DMS 273 (cell line): ENCODE data around the gene LMAN2.

Experiments
- DNase-seq: peaks from one replicate; lab custom pipeline; 2025; ENCODE audit not compliant: unreplicated experiment; lab: John Stamatoyannopoulos, UW

Gene LMAN2

GRCh38 chr5:177328545-177329231, 22.8 kb downstream of the LMAN2 start:
- no peak for DNase-seq

DNA sequence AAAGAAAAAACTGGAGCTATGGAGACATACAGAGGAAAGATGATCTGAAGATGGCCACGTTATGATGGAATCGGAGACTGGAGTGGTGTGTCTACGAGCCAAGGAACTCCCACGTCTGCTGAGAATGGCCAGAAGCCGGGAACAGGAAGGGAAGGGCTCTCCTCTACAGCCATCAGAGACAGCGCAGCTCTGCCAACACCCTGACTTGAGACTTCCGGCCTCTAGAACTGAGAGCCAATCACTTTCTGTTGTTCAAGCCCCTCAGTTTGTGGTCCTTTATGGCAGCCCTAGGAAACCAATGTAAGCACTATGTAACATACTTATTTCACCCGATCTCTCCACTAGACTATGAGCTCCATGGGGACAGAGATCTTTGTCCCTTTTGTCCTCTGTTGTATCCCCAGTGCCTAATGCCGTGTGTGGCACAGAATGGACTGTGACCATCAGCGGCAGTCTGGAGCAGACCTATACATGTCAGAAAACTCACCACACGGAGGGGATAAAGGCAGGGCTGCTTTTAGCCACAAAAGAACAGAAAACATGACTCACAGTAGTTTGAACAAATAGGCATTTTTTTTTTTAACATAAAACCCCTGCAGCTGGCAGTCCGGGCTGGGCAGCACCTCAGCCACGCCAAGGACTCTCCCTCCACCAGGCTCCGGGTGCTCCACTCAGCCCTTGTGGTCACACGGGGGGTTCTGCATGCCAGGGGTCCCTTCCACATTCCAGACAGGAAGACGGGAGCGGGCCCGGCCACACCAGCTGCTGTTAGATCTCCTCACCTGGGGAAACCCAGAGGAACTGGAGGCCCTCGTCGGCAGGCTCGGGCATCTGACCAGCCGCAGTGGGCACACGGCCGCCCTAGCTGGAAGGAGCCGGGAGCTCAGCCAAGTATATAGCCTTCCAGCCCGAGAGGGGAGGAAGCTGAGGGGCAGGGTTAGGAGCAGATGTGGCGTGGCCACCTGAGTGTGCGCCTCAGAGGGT, 23.6 kb downstream of the LMAN2 start:
- no peak for DNase-seq

DNA sequence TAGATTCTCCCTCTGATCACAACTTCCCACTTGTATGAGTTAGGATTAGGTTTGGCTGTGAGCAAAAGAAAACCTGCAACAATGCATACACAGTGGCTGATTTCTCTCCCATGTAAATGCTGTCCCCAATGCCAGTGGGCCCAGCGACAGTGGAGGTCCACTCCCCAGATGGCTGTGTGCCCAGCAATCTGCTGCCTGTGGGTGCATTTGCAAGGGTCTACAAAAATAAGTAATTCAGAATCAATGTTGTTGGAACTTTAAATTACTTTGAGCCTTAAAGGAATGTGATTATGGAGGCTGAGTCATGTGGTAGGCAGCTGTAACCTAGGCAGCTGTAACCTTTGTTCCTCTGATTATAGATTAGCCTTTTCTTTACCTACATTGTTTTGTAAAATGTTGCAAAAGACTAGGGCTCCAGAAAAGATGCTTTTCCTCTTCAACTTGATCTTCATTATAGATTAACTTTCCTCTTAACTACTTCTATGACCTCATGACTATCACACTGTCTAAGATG, 25.5 kb downstream of the LMAN2 start:
- no peak for DNase-seq

DNA sequence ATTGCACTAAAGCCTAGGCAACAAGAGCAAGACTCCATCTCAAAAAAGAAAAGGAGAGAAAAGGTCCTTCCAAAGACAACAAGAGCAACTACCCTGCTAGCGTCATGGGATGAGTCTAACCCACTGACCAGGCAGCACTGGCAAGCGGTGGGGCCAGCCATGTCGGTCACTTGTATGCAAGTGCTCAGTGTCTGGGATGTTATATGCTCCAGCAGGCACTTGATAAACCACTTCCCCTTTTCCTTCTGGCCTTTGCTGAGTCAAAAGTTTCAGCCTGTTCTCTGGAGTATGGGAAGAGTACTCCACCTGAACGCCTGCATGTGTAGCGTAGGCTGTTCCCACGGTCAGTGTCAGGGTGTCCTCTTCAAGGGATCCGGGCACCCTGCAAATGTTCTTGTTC, 30.6 kb downstream of the LMAN2 start:
- DNase-seq = no peak

GRCh38 chr5:177319913-177320588, 31.4 kb downstream of the LMAN2 start:
- DNase-seq = no peak

DNA sequence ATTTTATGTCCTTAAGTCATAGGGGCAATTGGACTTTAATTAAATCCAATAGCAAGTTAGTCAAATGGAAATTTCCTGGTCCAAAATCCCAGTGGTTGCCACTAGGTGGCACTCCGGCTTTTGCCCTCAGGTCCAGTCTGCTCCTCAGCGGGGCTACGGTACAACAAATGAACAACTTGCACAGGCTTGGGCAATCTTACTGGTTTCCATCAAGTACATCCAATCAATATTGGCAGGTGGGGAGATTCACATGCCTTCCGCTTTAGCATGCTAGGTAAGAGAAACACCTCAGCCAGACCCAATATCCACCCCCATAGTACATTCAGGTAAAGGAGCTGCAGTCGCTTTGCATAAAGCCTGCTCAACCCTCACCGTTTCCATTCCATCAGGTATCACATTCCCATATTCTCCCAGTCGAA, 33.5 kb downstream of the LMAN2 start:
- DNase-seq = peak; percentile 89

- DNase-seq = no peak
These were observed 35.5 kb downstream of the LMAN2 start for GRCh38 chr5:177316005-177316404.

- DNase-seq = no peak
These were observed 36.1 kb downstream of the LMAN2 start for GRCh38 chr5:177315411-177315810.

DNA sequence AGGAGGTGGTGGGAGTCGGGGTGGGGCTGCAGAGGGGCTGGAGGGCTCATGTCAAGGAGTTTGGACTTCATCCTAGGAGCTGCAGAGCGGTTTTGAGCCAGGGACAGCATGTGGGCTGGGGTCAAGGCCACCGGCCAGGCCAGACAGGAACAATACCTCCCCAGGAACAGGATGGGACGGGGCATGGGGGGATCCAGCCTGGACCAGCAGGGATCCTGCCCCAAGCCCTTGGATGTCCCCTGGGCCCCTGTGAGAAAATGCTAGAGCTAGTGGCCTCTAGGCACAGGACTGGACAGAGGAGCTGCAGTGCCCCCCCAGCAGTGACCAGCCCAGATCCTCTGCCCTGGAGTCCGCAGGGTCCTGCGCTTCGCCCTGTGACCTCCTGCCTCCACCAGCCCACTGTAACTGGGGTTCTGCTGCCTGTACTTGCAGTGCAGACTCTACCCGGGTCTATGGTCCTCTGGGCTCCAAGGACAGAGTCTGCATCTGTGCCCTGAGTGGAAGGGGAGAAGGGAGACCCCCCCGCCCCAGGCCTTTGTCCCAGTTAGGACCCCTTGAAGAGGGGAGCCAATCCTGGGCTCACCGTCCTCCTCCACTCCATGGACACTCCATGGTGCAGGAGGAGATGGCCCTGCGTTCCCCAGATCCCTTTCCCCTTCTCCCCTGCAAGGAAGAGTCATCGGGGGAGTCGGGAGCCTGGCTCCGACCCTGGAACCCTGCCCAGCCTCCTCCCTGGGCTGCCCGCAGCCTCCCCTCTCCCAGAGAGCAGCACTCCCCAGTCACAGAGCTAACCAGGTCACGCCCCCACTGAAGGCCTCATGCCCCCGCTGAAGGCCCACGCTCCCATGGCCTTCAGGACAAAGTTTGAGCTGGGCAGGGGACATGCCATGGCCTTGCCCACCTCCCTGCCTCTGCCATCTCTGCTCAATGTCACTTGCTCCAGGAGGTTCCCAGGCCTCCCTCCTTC, 36.8 kb downstream of the LMAN2 start:
- DNase-seq = no peak

DNA sequence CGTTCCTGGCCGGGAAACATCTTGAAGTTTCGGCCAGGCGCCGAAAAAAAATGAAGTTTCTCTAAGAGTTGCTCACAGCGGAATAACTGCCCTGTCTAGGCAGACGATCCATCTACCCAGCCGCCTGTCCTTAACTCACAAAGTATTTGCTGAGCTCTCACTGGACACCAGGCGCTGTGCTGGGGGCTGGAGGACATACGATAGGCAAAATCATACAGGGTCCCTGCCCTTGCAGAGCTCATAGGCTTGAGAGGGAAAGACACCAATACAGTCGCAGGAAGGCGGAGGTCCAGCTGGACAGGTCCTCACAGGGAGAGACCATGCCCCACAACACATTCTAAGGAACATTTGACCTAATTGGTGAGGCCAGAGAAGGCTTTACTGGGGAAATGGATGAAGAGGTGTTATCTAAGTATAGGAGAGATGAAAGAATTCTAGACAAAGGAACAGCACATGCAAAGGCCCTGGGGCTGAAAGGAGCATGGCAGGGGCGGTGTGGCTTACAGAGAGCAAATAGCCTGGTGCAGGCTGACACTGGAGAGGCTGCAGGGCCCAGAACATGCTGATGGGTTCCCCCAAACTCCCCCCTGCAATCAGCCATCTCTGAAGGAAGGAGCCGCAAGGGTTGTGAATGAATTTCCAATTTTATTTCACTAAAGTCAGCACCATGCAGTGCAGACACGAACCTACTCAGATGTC, 37.8 kb downstream of the LMAN2 start:
- DNase-seq = no peak

DNA sequence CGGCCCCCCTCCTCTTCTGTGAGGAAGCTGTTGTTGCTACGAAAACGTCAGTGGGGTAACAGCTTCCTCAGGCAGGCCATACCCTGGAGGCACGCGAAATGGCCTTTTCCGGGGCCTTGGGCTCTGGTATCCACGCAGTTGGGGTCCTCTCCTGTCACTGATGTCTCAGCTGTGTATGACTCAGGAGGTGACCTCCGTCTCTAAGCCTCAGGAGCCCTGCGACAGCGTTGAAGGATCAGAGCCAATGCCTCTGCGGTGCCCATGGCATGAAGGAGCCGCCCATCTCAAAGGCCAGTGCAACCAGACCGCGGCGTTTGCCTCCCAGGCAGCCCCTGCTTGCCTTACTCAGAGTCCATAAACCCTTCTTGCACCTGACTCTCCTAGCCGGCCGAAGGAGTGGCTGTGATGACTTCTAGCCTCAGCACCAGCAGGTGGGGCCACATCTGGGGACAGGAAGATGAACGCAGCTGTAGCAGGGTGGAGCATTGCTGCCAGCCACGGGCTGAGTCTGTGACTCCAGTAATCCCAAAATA, 38.8 kb downstream of the LMAN2 start:
- peak; percentile 62 for DNase-seq

GRCh38 chr5:177311723-177312648, 39.5 kb downstream of the LMAN2 start, which contains the start of gene MXD3:
TSS of gene MXD3 (minus strand) at chr5:177311898. CDS start at chr5:177311830, 68 bp downstream.
- DNase-seq = peak; percentile 99

GRCh38 chr5:177311392-177311722, 40.1 kb downstream of the LMAN2 start:
- DNase-seq = peak; percentile 71

DNA sequence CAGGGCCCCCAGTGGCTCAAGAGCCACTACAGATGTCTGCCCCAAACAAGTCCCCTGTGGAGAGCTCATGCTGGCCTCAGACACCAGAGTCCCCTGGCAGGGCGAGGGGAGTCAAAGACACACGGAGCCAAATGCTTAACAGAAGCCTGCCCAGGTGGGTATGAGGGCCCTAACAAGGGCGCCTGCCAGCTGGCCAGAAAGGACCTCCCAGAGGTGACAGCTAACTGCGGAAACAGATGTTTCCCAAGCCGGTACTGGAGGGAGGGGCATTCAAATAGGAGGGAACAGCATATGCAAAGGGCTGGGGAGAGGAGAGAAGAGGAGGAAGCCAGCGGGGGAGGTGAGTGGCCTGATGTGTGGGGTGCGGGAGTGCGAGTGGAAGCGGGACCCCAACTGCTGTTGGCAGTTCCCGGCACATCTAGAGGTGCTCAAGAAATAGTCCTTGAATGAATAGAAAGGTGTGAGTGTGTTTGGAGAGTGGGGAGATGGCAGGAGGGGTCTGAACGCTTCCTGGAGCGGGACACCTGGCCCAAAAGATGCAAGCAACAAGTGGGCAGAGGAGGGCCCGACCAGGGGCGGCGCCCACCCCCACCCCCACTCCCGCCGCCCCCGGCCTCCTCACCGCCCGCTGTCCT, 40.6 kb downstream of the LMAN2 start:
- DNase-seq = peak; percentile 88

DNA sequence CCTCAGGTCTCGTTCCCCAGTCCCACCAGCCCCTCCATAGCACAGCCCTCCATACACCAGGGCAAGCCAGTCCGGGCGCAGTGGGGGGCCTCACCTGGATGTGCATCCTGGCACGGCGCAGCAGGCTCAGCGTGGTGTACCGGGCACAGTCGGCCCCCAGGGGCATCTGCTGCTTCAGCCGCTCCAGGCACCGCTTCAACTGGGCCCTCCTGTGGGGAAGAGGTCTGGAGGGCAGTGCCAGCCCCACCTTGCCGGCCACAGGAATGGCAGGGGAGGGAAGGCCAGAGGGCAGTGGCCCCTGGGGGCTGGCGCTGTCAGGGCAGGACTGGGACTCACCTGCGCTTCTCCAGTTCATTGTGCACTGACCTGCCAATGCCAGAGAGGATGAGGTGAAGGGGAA, 41.1 kb downstream of the LMAN2 start:
- DNase-seq = no peak

GRCh38 chr5:177309351-177310191, 41.9 kb downstream of the LMAN2 start:
- DNase-seq = peak; percentile 86

DNA sequence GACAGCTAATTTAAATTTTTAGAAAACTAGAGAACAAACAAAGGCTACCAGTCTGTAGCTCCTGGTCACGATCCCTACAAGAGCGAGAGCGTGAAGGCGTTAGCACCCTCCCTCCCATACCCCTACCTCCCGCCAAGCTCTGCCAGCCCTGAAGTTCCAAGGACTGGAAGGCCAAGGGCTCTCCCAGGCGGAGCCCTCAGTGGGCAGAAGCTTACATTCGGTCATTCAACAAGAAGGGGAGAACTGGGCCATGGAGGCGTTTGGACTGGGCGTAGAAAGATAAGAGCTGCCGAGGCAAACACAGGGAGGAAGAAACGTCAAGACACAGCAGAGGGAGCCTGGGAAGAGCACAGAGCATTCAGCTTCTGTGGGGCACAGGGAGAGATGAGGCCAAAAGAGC, 42.7 kb downstream of the LMAN2 start:
- DNase-seq = no peak
